Activated CD8-positive, alpha-beta memory T cell treated with anti-CD3 and anti-CD28 coated beads for 48 hours (primary cell): Measurements from ENCODE around the gene GABBR2.
"Not testable (repeated sequence)": the region's sequence is repeated elsewhere in the genome, so short reads cannot be mapped to it uniquely, and the experiment has no call there.

Experiments
- DNase-seq, 3 experiments: peaks; one replicate each; pipeline ENCODE4 v3.0.0-alpha.2; 2020; ENCODE audit warnings: low read depth in 2 of 3, low spot score in 2 of 3

Gene GABBR2

DNA sequence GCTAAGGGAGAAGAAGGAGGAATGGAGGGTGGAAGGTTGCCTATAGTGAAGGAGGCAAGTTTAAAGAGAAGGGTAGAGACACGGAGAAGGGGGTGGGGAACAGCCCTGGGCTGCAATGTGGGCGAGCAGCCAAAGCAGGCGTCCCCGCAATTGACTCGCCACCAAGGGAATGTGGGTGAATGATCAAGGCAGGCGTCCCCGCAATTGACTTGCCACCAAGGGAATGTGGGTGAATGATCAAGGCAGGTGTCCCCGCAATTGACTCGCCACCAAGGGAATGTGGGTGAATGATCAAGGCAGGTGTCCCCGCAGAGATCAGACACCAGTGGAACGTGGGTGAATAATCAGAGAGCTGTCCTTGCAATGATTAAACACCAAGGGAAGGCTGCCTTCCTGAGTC, 438.5 kb downstream of the GABBR2 start:
- not testable (repeated sequence) for DNase-seq

DNA sequence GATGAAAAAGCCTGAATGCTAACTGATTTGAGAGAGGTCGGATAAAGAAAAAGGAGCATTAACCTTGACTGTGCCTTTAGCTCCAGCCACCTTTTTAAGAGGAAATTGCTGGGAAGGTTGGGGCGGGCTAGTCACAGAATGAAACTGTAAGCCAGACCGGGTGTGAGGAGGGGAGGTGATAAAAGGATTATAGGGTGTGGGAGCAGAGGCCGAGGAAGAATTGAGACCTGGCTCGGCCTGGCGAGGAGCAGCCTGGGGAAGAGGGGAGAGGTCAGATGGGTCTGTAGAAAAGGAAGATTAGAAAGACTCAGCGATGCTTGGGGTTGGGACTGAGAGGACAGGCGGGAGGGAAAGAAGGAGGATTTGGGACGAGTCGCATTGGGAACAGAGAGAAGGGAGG, 439.1 kb downstream of the GABBR2 start:
- not testable (repeated sequence) for DNase-seq

DNA sequence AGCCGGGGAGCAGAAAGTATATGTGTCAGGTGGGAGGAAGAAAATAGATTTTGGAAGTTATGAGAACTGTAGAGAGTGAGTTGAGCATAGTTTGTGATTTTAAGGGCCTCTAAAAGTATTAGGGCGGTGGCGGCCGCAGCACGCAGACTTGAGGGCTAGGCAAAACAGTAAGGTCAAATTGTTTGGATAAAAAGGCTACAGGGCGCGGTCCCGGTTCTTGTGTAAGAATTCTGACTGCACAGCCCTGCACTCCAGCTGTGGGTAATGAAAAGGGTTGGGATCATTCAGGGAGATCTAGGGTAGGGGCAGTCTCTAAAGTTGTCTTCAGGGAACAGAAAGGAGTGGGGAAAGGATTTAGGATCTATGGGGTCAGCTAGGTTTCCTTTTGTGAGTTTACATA, 441.2 kb downstream of the GABBR2 start:
- not testable (repeated sequence) for DNase-seq

DNA sequence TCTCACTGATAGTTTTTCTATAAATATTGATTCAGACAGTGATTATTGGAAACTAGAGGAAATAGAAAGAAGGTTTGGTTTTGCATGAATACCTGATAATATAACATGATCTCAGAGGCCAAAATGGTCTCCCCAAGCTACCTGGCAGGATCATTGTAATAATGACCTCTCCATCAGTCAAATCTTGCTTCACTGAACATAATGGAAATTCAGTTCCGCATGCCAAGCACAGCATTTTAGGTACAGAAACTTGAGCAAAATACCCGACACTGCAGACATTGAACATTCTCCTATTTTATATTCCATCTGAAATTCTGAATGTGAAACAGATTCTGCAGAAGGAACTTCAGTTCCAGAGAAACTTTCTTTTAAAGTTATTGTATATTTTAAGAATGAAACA, 444.2 kb downstream of the GABBR2 start:
- DNase-seq = no peak

DNA sequence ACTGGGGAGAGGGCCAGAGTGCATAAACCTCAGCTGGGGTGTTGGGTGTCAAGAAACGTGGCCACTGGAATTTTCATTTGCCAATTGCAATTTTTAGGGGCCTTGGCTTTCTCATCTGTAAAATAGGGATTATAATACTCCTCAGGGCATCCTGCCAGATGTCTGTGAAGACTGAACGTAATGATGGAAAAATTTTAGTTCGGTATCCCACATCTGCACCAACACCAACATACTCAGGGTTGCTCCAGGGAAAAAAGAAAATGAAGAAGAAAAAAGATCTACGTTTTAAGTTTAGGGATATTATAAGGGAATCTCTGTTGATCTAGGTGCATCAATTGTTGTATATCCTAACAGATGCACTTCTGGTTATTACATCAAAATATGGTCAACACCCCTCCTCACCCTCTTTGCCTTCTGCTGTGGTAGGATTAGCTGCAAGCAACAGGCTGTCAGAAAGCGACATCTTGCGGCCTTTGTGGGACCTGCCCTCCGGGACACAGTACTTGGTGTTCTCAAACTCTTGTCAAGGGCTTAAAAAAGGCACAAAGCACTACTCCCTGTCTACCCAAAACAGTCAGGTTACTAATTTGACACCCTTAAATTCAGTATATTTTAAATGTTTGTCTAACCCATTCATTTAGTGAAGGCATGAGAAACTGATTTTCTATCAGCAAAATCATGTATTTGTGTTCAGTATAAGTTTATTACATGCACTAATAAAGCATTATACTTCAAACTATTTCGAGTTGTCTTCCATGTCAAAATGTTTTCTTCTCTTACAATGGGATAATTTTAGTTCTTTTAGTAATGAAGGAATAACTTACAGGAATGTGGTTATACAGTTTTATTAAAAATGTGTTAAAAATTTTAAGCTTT, 445.0 kb downstream of the GABBR2 start:
- peak; percentile 20 to 52 (median 40) for DNase-seq

DNA sequence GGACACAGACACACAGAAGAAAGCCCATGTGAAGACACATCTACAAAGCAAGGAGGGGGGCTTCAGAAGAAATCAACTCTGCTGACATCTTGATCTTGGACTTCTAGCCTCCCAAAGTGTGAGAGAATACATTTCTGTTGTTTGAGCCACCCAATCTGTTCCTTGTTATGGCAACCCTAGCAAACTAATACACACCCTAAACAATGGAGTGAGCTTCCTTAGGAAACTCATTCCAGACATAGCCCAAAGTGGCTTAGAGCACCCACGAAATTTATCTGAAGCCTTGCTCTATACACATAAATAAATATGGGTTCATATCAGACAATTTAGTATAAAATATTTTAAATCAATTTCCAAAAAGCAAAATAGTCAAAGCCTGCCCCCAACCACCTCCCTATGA, 445.7 kb downstream of the GABBR2 start:
- no peak for DNase-seq

DNA sequence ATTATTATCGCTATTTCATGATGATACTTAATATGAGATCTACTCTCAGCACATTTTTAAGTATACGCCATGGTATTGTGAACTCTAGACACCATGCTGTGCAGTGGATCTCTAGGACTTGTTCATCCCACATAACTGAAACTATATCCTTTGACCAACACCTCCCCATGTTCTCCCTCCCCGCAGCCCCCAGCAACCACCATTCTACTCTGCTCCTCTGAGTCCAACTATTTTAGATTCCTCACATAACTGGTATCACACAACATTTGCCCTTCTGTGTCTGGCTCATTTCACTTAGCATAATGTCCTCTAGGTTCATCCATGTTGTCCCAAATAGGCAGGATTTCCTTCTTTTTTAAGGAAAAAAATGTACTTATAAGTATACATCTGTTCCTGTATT, 446.7 kb downstream of the GABBR2 start:
- DNase-seq = no peak

DNA sequence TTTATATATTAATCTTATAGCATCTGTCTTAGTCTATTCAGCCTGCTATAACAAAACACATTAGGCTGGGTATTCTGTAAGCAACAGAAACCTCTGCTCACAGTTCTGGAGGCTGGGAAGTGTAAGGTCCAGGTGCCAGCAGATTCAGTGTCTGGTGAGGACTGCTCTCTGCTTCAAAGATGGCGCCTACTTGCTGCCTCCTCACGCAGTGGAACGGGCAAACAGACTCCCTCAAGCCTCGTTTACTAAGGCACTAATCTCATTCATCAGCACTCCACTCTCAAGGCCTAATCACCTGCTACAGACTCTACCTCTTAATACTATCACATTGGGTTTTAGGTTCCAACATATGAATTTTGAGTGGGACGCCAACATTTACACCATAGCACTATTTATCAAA, 448.1 kb downstream of the GABBR2 start:
- DNase-seq = no peak

DNA sequence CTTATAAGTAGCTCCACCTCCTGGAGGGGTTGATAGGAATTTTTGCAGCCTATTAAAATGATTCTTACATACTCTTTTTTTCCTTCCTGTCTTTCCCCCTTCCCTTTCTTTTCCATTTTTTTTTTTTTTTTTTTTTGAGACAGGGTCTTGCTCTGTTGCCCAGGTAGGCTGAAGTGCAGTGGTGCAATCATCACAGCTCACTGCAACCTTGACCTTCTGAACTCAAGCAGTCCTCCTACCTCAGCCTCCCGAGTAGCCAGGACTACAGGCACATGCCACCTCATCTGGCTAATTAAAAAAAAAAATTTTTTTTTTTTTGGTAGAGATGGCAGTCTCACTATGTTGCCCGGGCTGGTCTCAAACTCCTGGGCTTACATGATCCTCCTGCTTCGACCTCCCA, 448.9 kb downstream of the GABBR2 start:
- no peak for DNase-seq

DNA sequence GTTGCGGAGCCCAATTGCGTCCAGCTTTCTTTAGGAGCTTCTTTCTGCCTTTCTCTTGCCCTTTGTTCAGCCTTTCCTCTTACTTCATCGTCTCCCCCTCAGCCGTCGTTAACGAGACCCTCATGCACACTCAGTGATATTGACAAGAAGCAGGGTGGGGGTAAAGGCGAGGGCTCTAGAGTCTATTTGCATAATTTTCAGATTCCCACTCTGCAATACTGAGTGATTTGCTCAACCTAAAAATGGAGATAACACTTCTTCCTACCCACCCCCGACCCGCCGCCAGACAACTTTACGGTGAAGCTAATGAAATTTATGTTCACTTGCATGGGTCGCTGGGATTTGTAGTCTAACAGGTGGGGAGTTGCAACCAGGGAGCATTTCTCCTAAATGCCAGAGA, 452.0 kb downstream of the GABBR2 start:
- peak in 1 of 3 experiments; percentile 2 for DNase-seq

DNA sequence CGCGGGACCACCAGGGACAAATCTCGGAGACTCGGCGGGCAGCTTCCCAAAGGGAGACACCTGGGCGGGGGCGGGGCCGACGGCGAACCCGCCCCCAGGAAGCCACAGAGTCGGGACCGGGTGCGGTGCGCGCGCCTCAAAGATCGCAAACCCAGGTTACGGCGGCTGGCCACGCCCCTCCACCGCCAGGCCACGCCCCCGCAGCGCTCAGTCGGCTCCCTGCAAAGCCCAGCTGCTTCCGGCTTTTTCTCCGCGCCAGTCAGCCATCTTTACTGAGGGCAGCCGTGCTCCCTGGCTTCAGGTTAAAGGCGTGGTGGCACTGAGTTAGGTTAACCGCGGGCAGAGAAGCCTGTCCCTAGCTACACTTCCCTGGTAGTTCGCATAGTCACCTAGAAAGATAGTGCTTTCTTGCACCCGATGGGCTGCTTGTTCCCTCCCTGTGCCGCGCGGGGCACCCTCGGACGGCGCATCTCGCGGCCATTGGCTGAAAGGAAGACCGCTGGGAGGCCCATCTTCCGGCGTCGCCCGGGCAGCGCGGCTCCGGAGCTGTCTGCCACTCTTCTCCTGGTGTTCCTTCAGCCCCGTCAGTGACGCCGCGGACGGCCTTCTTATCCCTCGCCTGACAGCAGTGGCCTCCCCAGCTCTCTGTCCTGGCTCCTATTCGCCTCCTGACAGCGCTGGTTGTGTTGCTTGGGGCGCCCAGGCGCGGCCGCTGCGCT, 453.0 kb downstream of the GABBR2 start, which contains the start of gene TBC1D2:
TSS of gene TBC1D2 (minus strand) at position 72 of the 719 bp plus-strand sequence. CDS start 108 bp downstream, outside the sequence.
- peak; percentile 92 to 96 (median 93) for DNase-seq

DNA sequence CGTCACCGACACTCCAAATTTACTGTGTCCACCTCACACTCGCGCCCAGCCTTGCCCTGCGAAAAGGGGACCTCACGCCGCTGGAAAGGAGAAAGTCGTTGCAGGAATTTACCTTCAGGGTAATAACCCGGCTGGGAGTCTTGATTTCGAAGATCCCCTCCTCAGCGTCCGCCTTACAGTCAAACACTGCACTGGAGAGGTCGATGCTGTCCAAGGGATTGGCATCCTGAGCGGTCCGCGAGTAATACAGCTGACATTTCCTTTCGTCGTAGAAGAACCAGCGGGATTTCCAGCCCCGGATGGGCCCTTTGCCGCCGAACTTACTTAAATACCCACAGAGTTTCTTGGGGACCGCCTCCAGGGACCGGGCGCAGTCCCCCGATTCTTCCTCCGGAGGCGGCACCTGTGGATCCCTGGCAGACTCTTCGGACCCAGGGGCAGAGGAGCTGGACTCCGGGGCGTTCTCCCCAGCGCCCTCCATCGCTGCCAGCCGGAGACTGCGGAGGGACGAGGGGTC, 453.6 kb downstream of the GABBR2 start:
- DNase-seq = no peak

DNA sequence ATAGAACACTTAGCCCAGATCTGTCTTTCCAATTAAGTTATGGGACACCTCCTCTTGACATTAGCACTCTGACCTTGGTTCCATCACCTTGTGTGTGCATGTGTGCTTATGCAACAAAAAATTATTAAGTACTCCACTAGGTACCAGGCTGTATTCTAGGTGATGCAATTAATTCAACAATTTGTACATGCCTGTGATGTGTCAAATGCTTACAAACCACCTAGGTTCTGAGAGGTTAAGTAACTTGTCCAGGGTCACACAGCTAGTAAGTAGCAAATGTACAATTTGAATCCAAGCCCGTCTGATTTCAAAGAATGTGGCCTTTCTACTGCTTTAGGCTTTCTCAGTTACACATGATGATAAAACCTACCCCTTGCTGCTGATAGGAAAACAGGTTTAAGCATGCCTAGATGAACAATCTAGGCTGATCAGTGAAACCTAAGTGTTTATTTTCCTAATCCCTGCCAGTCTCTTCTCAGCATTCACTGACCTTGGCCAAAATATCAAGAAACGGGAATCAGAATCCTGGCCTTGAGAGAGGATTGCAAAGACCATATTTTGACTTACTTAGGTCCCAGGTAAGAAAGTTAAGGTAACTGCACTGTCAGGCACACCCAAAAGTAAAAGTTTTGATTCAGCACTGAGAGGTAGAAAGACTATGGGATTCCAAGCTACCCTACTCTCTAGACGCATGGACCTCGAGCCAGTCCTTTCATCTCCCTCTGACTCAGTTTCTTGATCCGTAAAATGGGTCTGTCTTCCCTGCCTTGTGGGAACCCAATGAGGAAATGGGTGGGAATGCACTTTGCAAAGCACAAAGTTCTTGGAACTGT, 454.3 kb downstream of the GABBR2 start:
- no peak for DNase-seq

DNA sequence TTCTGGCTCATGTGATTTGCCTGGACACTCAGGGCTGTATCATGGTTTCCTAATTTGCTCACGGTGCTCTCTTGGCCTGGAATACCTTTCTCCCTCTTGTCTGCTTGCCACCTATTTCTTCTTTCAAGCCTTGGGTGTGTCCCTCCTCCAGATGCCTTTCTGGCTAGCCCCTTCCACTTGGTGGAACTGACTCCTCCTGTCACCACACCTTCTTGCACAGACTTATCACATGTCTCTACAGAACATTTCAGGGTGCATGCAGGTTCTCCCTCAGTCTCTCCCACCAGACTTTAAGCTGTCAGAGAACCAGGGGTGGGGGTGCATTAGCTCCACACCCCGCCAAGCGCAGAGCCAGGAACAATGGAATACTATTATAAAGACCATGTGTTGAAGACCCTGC, 455.2 kb downstream of the GABBR2 start:
- DNase-seq = no peak

DNA sequence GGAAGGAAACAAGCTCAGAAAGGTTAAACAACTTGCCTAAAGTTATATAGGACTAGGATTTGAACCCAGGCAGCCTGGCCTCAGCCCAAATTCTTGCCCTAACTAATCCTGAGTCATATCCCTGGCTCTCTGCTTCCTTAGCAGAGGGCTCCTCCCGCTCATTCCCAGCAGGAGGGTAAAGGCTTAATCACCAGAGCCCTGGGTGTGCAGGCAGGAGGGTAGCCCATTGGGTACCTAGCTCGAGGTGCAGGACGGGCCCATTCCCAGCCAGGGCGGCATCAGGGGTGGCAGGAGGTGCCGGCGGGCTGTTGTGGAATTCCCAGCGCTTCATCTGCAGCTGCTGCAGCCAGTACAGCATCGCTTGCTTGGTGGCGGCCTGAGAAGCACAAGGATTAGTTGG, 457.2 kb downstream of the GABBR2 start:
- no peak for DNase-seq

DNA sequence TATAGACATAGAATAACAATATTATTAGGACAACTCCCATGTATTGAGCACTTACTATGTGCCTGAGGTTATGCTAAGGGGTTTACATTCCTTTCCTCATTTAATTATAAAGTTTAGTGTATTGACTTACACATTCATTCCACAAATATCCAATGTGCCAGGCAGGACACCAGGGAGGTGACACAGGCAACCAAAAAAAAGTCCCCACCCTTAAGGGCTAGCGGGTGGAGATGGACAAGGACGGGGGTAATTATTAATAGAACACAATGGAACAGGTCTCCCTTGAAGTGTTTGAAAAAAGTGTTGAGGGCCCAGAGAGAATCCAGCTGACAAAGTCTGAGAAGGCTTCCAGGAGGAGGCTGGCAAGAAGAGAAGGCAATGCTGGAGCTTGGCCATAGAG, 459.0 kb downstream of the GABBR2 start:
- DNase-seq = no peak

DNA sequence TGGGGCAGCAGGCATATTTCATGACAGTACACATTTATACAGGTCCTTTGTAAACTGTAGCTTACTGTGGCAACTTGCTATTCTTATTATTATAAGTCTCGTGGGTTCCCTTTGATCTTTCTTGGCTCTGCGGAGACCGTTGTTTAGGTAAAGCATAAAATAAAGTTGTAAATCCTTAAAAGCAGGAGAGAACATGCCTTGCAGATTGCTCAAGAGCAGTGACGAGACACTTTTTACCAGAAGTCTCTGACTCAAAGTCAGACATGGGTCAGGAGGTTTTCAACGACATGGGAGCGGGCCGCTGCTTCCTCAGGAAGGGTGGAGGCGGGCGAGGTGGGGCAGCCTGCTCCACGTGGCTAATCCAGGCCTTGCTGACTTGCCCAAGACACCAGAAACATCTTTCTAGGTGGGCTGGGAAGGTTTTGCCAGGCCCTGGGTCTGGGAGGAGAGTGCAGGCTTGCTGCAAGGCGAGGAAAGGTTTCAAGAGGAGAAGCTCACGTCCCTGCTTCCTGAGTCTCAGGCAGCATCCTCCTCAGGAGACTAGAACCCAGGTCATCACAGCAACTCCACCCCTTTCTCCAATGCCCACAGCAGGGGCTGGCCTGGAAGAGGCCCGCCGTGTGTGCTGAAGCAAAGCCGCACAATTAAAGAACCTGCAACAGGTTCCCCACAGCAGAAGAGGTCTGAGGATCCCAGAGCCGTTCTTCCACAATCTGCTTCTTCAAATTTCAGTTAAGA, 459.8 kb downstream of the GABBR2 start:
- DNase-seq = no peak

DNA sequence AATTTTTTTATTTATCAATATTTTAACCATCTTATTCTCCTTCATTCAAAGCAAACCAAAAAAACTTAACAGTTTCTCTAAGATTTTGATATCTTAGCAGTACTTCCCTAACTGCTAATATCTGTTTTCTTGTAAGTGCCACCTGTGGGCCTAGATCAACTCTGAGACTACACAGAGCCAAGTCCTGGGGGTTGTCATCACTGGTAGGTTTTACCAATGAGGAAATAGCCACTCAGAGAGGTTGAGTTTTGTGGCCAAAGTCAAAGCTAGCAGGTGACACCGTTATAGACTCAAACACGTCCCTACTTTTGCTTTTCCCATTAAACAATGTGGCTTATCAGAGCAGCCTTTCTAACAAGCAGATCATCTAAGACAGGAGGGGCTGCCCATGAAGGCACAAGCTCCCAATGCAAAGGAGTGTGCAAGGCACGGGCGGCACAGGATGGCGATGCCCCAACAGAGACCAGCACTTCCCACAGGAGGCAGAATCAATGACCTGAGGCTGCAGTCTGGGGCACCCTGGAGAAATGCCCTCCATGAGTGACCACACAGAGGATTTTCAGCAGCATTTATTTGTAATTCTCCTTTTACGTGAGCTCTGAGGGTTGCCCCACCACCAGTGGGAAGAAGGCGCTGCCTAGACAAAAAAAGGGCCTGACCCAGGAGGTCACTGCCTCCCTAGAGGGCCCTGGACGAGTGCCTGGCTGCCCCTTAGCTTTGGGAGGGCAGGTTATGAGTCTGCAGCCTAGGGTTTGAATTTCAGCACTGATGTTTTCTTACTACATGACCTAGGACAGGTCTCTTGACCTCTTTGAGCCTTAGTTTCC, 460.7 kb downstream of the GABBR2 start:
- no peak for DNase-seq

DNA sequence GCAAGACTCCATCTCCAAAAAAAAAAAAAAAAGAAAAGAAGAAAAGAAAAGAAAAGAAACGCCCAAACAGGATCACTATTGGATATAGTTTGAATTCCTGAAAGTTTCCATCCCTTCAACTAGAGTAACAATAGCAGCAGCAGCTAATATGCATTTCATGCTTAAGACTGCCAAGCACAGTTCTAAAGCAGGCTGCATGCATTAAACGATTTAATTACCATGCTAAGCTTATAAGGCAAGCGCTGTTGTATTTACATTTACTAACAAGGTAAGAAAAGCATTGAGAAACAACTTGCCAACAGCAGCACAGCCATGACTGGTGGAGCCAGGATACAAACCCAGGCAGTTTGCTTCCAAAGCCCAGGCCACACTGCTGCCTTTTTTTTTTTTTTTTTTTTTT, 466.3 kb downstream of the GABBR2 start:
- DNase-seq = no peak
